Measurements from ENCODE around the gene MRPL27. TPM values are rescaled to one million over a fixed set of nuclear protein-coding genes. Genes with fewer than 3 reads are reported as not detected.
A peak's percentile ranks its signal among the peaks of the same experiment; 100 is the strongest.

MRPL27 gene
- total and polyA plus RNA-seq, 2 donors from 2014 or later = 54.0 to 227 TPM

DNA sequence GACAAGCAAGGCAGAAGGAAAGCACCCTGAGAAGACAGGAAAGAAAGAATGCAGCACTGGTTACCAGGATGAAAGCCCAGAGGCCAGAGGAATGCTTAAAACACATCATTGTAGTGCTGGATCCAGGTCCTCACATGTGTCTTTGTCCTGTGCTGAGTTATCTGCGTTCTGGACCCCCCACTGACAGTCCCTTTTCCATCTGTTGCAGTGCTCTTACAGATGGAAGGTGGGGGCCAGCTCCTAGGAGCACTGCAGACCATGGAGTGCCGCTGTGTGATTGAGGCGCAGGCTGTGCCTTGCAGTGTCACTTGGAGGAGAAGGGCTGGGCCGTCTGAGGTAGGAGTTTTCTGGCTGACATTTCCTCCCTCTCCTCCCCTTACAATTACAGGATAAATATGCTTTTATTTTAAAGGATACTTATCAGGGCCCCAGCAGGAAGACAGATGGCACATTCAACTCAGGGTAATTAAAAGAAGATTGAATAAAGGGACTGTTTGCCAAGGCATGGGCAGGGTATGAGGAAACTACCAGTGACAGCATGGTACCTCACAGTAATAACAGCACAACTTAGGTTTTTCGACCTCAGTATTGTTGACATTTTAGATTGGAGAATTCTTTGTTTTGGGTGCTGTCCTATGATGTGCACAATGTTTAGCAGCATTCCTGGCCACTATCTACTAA lies 3.0 kb upstream of the MRPL27 start:
- TF ChIP-seq CTCF (IDR thresholded peaks at IDR 0.05; ENCODE audit: borderline replicate concordance, extremely low read depth, insufficient read depth) = no peak
- Histone ChIP-seq H3K9me3 (ENCODE audit: control insufficient read depth in 2 of 3, insufficient read depth in 1 of 3, low read length in 3 of 3) (no peaks in the 10 kb centered on the region), H3K36me3 (ENCODE audit: control insufficient read depth in 2 of 3, insufficient read depth in 3 of 3, low read length in 3 of 3) (no peaks in the 10 kb centered on the region), H3K4me1 (ENCODE audit: control insufficient read depth in 2 of 3, insufficient read depth in 2 of 3, low read depth in 1 of 3, low read length in 3 of 3) (peaks cover 0 to 6% (median 4%) of the 10 kb centered on the region in 3 donors), H3K27me3 (ENCODE audit: control insufficient read depth, insufficient read depth, low read length) (no peaks in the 10 kb centered on the region), H3K27ac (ENCODE audit: low read depth in 2 of 2, low read length in 2 of 2) (no peak overlapping the region), H3K9ac (ENCODE audit: low read length in 3 of 3) (no peak overlapping the region), H3K4me3 (ENCODE audit: low read length in 3 of 3) (no peak overlapping the region)
- intact Hi-C loops (cut with DNase I) = no loop called here
- no peak for DNase-seq
- no peak for FAIRE-seq

- H3K4me1 ChIP-seq (ENCODE audit: control insufficient read depth in 2 of 3, insufficient read depth in 2 of 3, low read depth in 1 of 3, low read length in 3 of 3) = peaks cover 0 to 6% (median 4%) of the 10 kb centered on the region in 3 donors
- intact Hi-C loops (cut with DNase I) = no loop called here
- peak overlapping the region in 2 of 3 donors; percentile 85 to 100 for H3K4me3 ChIP-seq (ENCODE audit: low read length in 3 of 3)
- FAIRE-seq = no peak
- peaks cover 3 to 18% (median 13%) of the 10 kb centered on the region in 3 donors for H3K36me3 ChIP-seq (ENCODE audit: control insufficient read depth in 2 of 3, insufficient read depth in 3 of 3, low read length in 3 of 3)
- no peak overlapping the region for H3K27ac ChIP-seq (ENCODE audit: low read depth in 2 of 2, low read length in 2 of 2)
- peak overlapping the region in 1 of 3 donors; percentile 0 for H3K9ac ChIP-seq (ENCODE audit: low read length in 3 of 3)
- no peaks in the 10 kb centered on the region for H3K9me3 ChIP-seq (ENCODE audit: control insufficient read depth in 2 of 3, insufficient read depth in 1 of 3, low read length in 3 of 3)
- no peak for TF ChIP-seq CTCF (IDR thresholded peaks at IDR 0.05; ENCODE audit: borderline replicate concordance, extremely low read depth, insufficient read depth)
- no peaks in the 10 kb centered on the region for H3K27me3 ChIP-seq (ENCODE audit: control insufficient read depth, insufficient read depth, low read length)
- DNase-seq = no peak
These were observed 721 bp upstream of the MRPL27 start for GRCh38 chr17:50373705-50374104.

DNA sequence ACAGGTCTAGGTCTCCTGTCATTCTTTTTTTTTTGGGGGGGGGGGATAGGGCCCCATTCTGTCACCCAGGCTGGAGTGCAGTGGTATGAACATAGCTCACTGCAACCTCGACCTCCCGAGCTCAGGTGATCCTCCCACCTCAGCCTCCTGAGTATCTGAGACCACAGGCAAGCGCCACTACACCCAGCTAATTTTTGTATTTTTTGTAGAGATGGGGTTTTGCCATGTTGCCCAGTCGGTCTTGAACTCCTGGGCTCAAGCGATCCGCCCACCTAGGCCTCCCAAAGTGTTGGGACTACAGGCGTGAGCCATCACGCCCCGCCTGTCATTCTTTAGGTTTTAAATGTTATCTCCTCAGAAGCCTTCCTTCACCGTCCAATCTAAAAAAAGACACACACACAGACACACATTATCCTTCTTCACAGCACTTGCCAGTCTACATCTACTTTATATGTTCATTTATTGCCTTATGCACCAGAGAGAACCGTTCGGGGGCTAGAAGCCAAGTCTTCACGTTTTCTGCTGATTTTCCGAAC lies 694 bp downstream of the MRPL27 start:
- DNase-seq (no peak), FAIRE-seq (no peak)
- peaks cover 8 to 32% (median 27%) of the 10 kb centered on the region in 3 donors for H3K36me3 ChIP-seq (ENCODE audit: control insufficient read depth in 2 of 3, insufficient read depth in 3 of 3, low read length in 3 of 3)
- peak overlapping the region; percentile 85 to 100 (median 99) for H3K4me3 ChIP-seq (ENCODE audit: low read length in 3 of 3)
- peaks cover 0 to 6% (median 4%) of the 10 kb centered on the region in 3 donors for H3K4me1 ChIP-seq (ENCODE audit: control insufficient read depth in 2 of 3, insufficient read depth in 2 of 3, low read depth in 1 of 3, low read length in 3 of 3)
- TF ChIP-seq CTCF (IDR thresholded peaks at IDR 0.05; ENCODE audit: borderline replicate concordance, extremely low read depth, insufficient read depth) = no peak
- H3K9ac ChIP-seq (ENCODE audit: low read length in 3 of 3) = peak overlapping the region; percentile 77 to 98 (median 97)
- H3K27me3 ChIP-seq (ENCODE audit: control insufficient read depth, insufficient read depth, low read length) = no peaks in the 10 kb centered on the region
- intact Hi-C loops (cut with DNase I) = no loop called here
- H3K9me3 ChIP-seq (ENCODE audit: control insufficient read depth in 2 of 3, insufficient read depth in 1 of 3, low read length in 3 of 3) = no peaks in the 10 kb centered on the region
- peak overlapping the region; percentile 92 to 98 for H3K27ac ChIP-seq (ENCODE audit: low read depth in 2 of 2, low read length in 2 of 2)

Data from kidney (tissue), 14 donors.